Brain microvascular endothelial cell (primary cell): Measurements from ENCODE around the gene PBRM1.
"Not testable (repeated sequence)": the region's sequence is repeated elsewhere in the genome, so short reads cannot be mapped to it uniquely, and the experiment has no call there.

ENCODE experiments used
- DNase-seq: peaks from one replicate; pipeline ENCODE4 v3.0.0-alpha.2; 2020
- H3K27ac ChIP-seq: fragments of 250-450 bp; sonication (Bioruptor Pico); 2 replicates; pipeline ENCODE4 v1.5.1; 2020; ENCODE audit warnings: mild to moderate bottlenecking, moderate library complexity
- H3K27me3 ChIP-seq: fragments of 250-450 bp; sonication (Bioruptor Pico); replicated peaks from 2 replicates; pipeline ENCODE4 v1.5.1; 2020; ENCODE audit warnings: mild to moderate bottlenecking
- H3K36me3 ChIP-seq: fragments of 250-450 bp; sonication (Bioruptor Pico); replicated peaks from 2 replicates; pipeline ENCODE4 v1.5.1; 2020; ENCODE audit warnings: mild to moderate bottlenecking
- H3K4me3 ChIP-seq: 2 replicates; pipeline ENCODE4 v1.5.1; 2011; ENCODE audit warnings: low read depth, mild to moderate bottlenecking, control low read depth, low read length, moderate library complexity
- CTCF ChIP-seq: IDR thresholded peaks from 2 replicates; pipeline ENCODE4 v1.5.1; 2011; ENCODE audit warnings: low read depth, mild to moderate bottlenecking, moderate library complexity, low read length, control low read depth, inconsistent platforms; ENCODE audit errors: missing control alignments
- in situ Hi-C: cut with HindIII; loops from 2 replicates; pipeline ENCODE4 v1.10.0; 2017; ENCODE audit warnings: low sequenced_read_pairs, low pct_ligation_motif_present

Gene PBRM1

GRCh38 chr3:52528586-52529375, 156.9 kb downstream of the PBRM1 start:
- DNase-seq, result no peak
- Histone ChIP-seq H3K27me3 (no peaks in the 10 kb centered on the region), H3K36me3 (peaks cover 46% of the 10 kb centered on the region), H3K27ac (no peak overlapping the region), H3K4me3 (no peak overlapping the region)
- in situ Hi-C loops, result no loop called here
- TF ChIP-seq CTCF, result no peak

- DNase-seq, result no peak
- in situ Hi-C loops, result no loop called here
- H3K27me3 ChIP-seq, result no peaks in the 10 kb centered on the region
- H3K36me3 ChIP-seq, result peaks cover 47% of the 10 kb centered on the region
- no peak for TF ChIP-seq CTCF
- no peak overlapping the region for H3K27ac ChIP-seq
- H3K4me3 ChIP-seq, result no peak overlapping the region
Measured at GRCh38 chr3:52527732-52528585, 157.8 kb downstream of the PBRM1 start.

- in situ Hi-C loops, result no loop called here
- Histone ChIP-seq H3K27ac (no peak overlapping the region), H3K4me3 (no peak overlapping the region), H3K27me3 (no peaks in the 10 kb centered on the region), H3K36me3 (peaks cover 47% of the 10 kb centered on the region)
- DNase-seq, result no peak
- no peak for TF ChIP-seq CTCF
Measured at GRCh38 chr3:52527039-52527731, 158.5 kb downstream of the PBRM1 start.

- in situ Hi-C loops, DNase-seq, H3K27me3 ChIP-seq, H3K27ac ChIP-seq, H3K4me3 ChIP-seq: not testable (repeated sequence)
- H3K36me3 ChIP-seq, result peaks cover 44% of the 10 kb centered on the region
Measured at GRCh38 chr3:52526671-52527038, 159.1 kb downstream of the PBRM1 start.

GRCh38 chr3:52525680-52526561, 159.8 kb downstream of the PBRM1 start:
- Histone ChIP-seq H3K4me3 (no peak overlapping the region), H3K27me3 (no peaks in the 10 kb centered on the region), H3K27ac (no peak overlapping the region), H3K36me3 (peaks cover 44% of the 10 kb centered on the region)
- DNase-seq, result no peak
- TF ChIP-seq CTCF, result no peak
- in situ Hi-C loops, result no loop called here
